ENCODE data around the gene SBF1. TPM values are rescaled to one million over a fixed set of nuclear protein-coding genes. Genes with fewer than 3 reads are reported as not detected.

Gene SBF1
- total RNA-seq, 1 experiment from 2014 or later = 82.1 TPM

- peaks cover 13% of the 10 kb centered on the region for H3K36me3 Mint-ChIP-seq (ENCODE audit: insufficient read depth, unreplicated experiment)
- POLR2A ChIA-PET = interaction anchor here (0.6 to 6.3 kb wide), 17 partner anchors 9 to 265 kb away, joined by 3 to 113 read pairs (median 4); partner anchors contain the start of genes ARSA, CHKB, SCO2 and SYCE3
- BruUV-seq (replicated peaks) = no TSS peak
- TF ChIP-seq CTCF (IDR thresholded peaks at IDR 0.05; ENCODE audit: unreplicated experiment) = no peak
- DNase-seq (ENCODE audit: unreplicated experiment) = no peak
- H3K9me3 Mint-ChIP-seq (ENCODE audit: unreplicated experiment) = no peaks in the 10 kb centered on the region
- H3K27ac Mint-ChIP-seq (ENCODE audit: low read depth, unreplicated experiment) = peak within 1 kb of the TSS; percentile 93
- CTCF ChIA-PET = interaction anchor here (0.6 to 1.4 kb wide), 3 partner anchors 32 to 114 kb away, joined by 3 to 5 read pairs (median 3); no protein-coding TSS in a partner anchor
- no peaks in the 10 kb centered on the region for H3K27me3 Mint-ChIP-seq (ENCODE audit: insufficient read depth, unreplicated experiment)
- intact Hi-C loops (cut with micrococcal nuclease) = loop anchor here (5.0 kb wide), 1 partner anchor 115 kb away; no protein-coding TSS in a partner anchor
- H3K4me1 Mint-ChIP-seq (ENCODE audit: insufficient read depth, unreplicated experiment) = peaks cover 12% of the 10 kb centered on the region
- H3K4me3 Mint-ChIP-seq (ENCODE audit: unreplicated experiment) = peak within 1 kb of the TSS; percentile 92
These were observed 32.7 kb upstream of the SBF1 start, which contains the start of gene LMF2 for GRCh38 chr22:50507421-50507990. Gene LMF2 (minus strand): TSS chr22:50507702. CDS start chr22:50507675, 27 bp downstream.

GRCh38 chr22:50506611-50507420 lies 32.0 kb upstream of the SBF1 start:
- Mint-ChIP-seq H3K9me3 (ENCODE audit: unreplicated experiment) (no peaks in the 10 kb centered on the region), H3K27ac (ENCODE audit: low read depth, unreplicated experiment) (peak overlapping the region; percentile 93), H3K36me3 (ENCODE audit: insufficient read depth, unreplicated experiment) (peaks cover 7% of the 10 kb centered on the region), H3K27me3 (ENCODE audit: insufficient read depth, unreplicated experiment) (no peaks in the 10 kb centered on the region), H3K4me1 (ENCODE audit: insufficient read depth, unreplicated experiment) (peaks cover 12% of the 10 kb centered on the region), H3K4me3 (ENCODE audit: unreplicated experiment) (peak overlapping the region; percentile 92)
- DNase-seq (ENCODE audit: unreplicated experiment) = peak; percentile 18
- CTCF ChIA-PET = interaction anchor here (0.7 to 1.4 kb wide), 3 partner anchors 9 to 114 kb away, joined by 3 to 8 read pairs (median 4); partner anchors contain the start of gene SCO2
- POLR2A ChIA-PET = interaction anchor here (0.6 to 6.3 kb wide), 6 partner anchors 8 to 57 kb away, joined by 4 to 113 read pairs (median 16); partner anchors contain the start of genes SCO2, SYCE3 and TYMP
- BruUV-seq (replicated peaks) = TSS peak; percentile 25
- TF ChIP-seq CTCF (IDR thresholded peaks at IDR 0.05; ENCODE audit: unreplicated experiment) = no peak
- intact Hi-C loops (cut with micrococcal nuclease) = loop anchor here (5.0 kb wide), 1 partner anchor 115 kb away; no protein-coding TSS in a partner anchor

- BruUV-seq (replicated peaks) = no TSS peak
- POLR2A ChIA-PET = interaction anchor here (0.6 to 6.3 kb wide), 3 partner anchors 8 to 21 kb away, joined by 3 to 113 read pairs (median 5); partner anchors contain the start of gene SCO2
- Mint-ChIP-seq H3K9me3 (ENCODE audit: unreplicated experiment) (no peaks in the 10 kb centered on the region), H3K4me1 (ENCODE audit: insufficient read depth, unreplicated experiment) (peaks cover 12% of the 10 kb centered on the region), H3K4me3 (ENCODE audit: unreplicated experiment) (peak overlapping the region; percentile 92), H3K27ac (ENCODE audit: low read depth, unreplicated experiment) (no peak overlapping the region), H3K36me3 (ENCODE audit: insufficient read depth, unreplicated experiment) (no peaks in the 10 kb centered on the region), H3K27me3 (ENCODE audit: insufficient read depth, unreplicated experiment) (no peaks in the 10 kb centered on the region)
- intact Hi-C loops (cut with micrococcal nuclease) = loop anchor here (5.0 kb wide), 1 partner anchor 116 kb away; no protein-coding TSS in a partner anchor
- TF ChIP-seq CTCF (IDR thresholded peaks at IDR 0.05; ENCODE audit: unreplicated experiment) = no peak
- CTCF ChIA-PET = interaction anchor here (0.7 to 1.4 kb wide), 3 partner anchors 9 to 115 kb away, joined by 3 to 8 read pairs (median 4); partner anchors contain the start of gene SCO2
- DNase-seq (ENCODE audit: unreplicated experiment) = no peak
These were observed 31.2 kb upstream of the SBF1 start for GRCh38 chr22:50505776-50506610.
